Omental fat pad (tissue), 4 donors: Measurements from ENCODE around the gene C4orf17. TPM values are rescaled to one million over a fixed set of nuclear protein-coding genes. Genes with fewer than 3 reads are reported as not detected.
"Not testable (repeated sequence)": the region's sequence is repeated elsewhere in the genome, so short reads cannot be mapped to it uniquely, and the experiment has no call there.

ENCODE experiments used
- ATAC-seq: fragments of 150-250 bp; one replicate; pipeline ENCODE4 v1.9.1; 2016; ENCODE audit warnings: mild to moderate bottlenecking, moderate library complexity; ENCODE audit not compliant: low FRiP score
- DNase-seq: peaks from one replicate; pipeline ENCODE4 v3.0.0-alpha.2; 2019; ENCODE audit warnings: low spot score
- CTCF ChIP-seq, 3 donors: fragments of 450-650 bp; IDR thresholded peaks; one replicate each; pipeline ENCODE4 v1.5.1; 2016 to 2017; ENCODE audit warnings: antibody characterized with exemption in 3 of 3, mild to moderate bottlenecking in 3 of 3, moderate library complexity in 2 of 3
- total RNA-seq, 4 donors: library from RNA; depleted of rRNA; stranded (reverse); fragments of >200 nt; gene quantifications; one replicate each; pipeline ENCODE4 v1.1.0, GENCODE V29; 2016

The C4orf17 gene
- total RNA-seq, 4 donors from 2014 or later = not detected

- TF ChIP-seq CTCF (IDR thresholded peaks at IDR 0.05) = no peak
- no peak for ATAC-seq
Measured at GRCh38 chr4:99506781-99507180, 4.0 kb upstream of the C4orf17 start.

GRCh38 chr4:99507349-99507748, 3.5 kb upstream of the C4orf17 start:
- TF ChIP-seq CTCF (IDR thresholded peaks at IDR 0.05) = no peak
- no peak for DNase-seq
- ATAC-seq = no peak

More at GRCh38 chr4:99506781-99507180, 4.0 kb upstream of the C4orf17 start:
- DNase-seq = no peak

- ATAC-seq = no peak
- no peak for DNase-seq
- no peak for TF ChIP-seq CTCF (IDR thresholded peaks at IDR 0.05)
Measured at GRCh38 chr4:99507762-99508161, 3.1 kb upstream of the C4orf17 start.

- TF ChIP-seq CTCF (IDR thresholded peaks at IDR 0.05) = no peak
- ATAC-seq = no peak
Measured at GRCh38 chr4:99518601-99519295, 7.9 kb downstream of the C4orf17 start.

GRCh38 chr4:99529228-99529627, 18.4 kb downstream of the C4orf17 start:
- ATAC-seq = no peak
- no peak for DNase-seq
- no peak for TF ChIP-seq CTCF (IDR thresholded peaks at IDR 0.05)

More at GRCh38 chr4:99518601-99519295, 7.9 kb downstream of the C4orf17 start:
- no peak for DNase-seq

- ATAC-seq (no peak), DNase-seq (no peak)
- TF ChIP-seq CTCF (IDR thresholded peaks at IDR 0.05) = no peak
Measured at GRCh38 chr4:99529956-99530355, 19.1 kb downstream of the C4orf17 start.

- ATAC-seq = not testable (repeated sequence)
Measured at GRCh38 chr4:99534699-99535098, 23.9 kb downstream of the C4orf17 start.

More at GRCh38 chr4:99534699-99535098, 23.9 kb downstream of the C4orf17 start:
- not testable (repeated sequence) for DNase-seq
